Uterus (tissue), 4 donors: ENCODE measurements around the gene MPPED1. TPM values are rescaled to one million over a fixed set of nuclear protein-coding genes. Genes with fewer than 3 reads are reported as not detected.

Experiments used
- DNase-seq, 2 donors: peaks; one replicate each; pipeline ENCODE4 v3.0.0-alpha.2; 2019 to 2020
- H3K27ac ChIP-seq, 2 donors: fragments of 200-600 bp; sonication (generic); 1 replicate in 1 of 2; 2 replicates in 1 of 2; pipeline ENCODE4 v1.5.1; 2016 to 2018
- H3K27me3 ChIP-seq, 2 donors: fragments of 200-600 bp; sonication (generic); one replicate each; pipeline ENCODE4 v1.5.1; 2018 to 2019; ENCODE audit warnings: control low read depth in 1 of 2
- H3K36me3 ChIP-seq, 2 donors: fragments of 200-600 bp; sonication (generic); one replicate each; pipeline ENCODE4 v1.5.1; 2019; ENCODE audit warnings: control low read depth in 1 of 2
- H3K4me1 ChIP-seq, 2 donors: fragments of 200-600 bp; sonication (generic); one replicate each; pipeline ENCODE4 v1.5.1; 2018 to 2019; ENCODE audit warnings: control low read depth in 1 of 2
- H3K4me3 ChIP-seq, 2 donors: fragments of 200-600 bp; sonication (generic); 1 replicate in 1 of 2; 2 replicates in 1 of 2; pipeline ENCODE4 v1.5.1; 2018 to 2019; ENCODE audit warnings: mild to moderate bottlenecking in 1 of 2
- H3K9me3 ChIP-seq, 2 donors: fragments of 200-600 bp; sonication (generic); one replicate each; pipeline ENCODE4 v1.5.1; 2019; ENCODE audit warnings: control low read depth in 1 of 2
- POLR2A ChIP-seq, 2 donors: fragments of 450-650 bp; IDR thresholded peaks; one replicate each; pipeline ENCODE4 v1.6.1; 2016; ENCODE audit warnings: antibody characterized with exemption in 2 of 2, mild to moderate bottlenecking in 1 of 2, moderate library complexity in 1 of 2
- intact Hi-C: fragments of 100-400 bp; cut with DNase I; formaldehyde crosslinking; loops from one replicate; pipeline ENCODE4 v1.15.1; 2023; ENCODE audit warnings: low total_unique reads
- total RNA-seq, 4 donors: library from RNA; depleted of rRNA in 3 of 4; stranded (reverse); fragments of >200 nt in 3 of 4; gene quantifications; one replicate each; pipeline versions ENCODE4 v1.1.0 to v1.2.4, GENCODE V29; 2014 to 2023
- TF ChIP-seq, protein P1 (sequence below), 4 experiments: fragments of 200-600 bp in 2 of 4; fragments of 450-650 bp in 2 of 4; sonication (generic) in 2 of 4; IDR thresholded peaks; one replicate each; pipeline ENCODE4 v1.5.1; 2016 to 2019; ENCODE audit warnings: antibody characterized with exemption in 4 of 4, mild to moderate bottlenecking in 2 of 4, moderate library complexity in 1 of 4
- donor health status: DM: yes; HTN: yes; CAD: no.

The MPPED1 gene
- total RNA-seq, 4 donors from 2014 or later, result 0.67 to 8.4 TPM; not detected in 2

DNA sequence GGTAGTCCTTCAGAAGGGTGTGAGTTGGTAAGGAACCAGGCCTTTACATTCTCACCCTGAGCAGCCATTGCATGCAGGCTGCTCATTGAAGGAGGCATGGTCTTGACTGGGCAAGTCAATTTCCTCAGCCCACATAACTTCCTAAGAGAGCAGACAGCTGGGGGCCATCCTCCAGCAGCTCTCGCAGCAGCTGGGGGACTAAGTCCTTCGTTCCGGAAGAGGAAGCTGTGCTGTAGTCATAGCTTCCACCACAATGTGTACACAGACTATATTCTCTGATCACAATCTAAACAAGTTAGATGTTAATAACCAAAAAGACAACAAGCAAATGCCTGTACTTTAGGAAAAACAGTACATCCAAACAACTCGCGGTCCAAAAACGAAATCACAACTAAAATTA is 30.1 kb upstream of the MPPED1 start:
- Histone ChIP-seq H3K4me3 (no peak overlapping the region), H3K9me3 (no peaks in the 10 kb centered on the region), H3K27me3 (peaks cover 0 to 1% of the 10 kb centered on the region in 2 donors), H3K4me1 (no peaks in the 10 kb centered on the region), H3K36me3 (no peaks in the 10 kb centered on the region), H3K27ac (no peak overlapping the region)
- TF ChIP-seq, protein P1, sequence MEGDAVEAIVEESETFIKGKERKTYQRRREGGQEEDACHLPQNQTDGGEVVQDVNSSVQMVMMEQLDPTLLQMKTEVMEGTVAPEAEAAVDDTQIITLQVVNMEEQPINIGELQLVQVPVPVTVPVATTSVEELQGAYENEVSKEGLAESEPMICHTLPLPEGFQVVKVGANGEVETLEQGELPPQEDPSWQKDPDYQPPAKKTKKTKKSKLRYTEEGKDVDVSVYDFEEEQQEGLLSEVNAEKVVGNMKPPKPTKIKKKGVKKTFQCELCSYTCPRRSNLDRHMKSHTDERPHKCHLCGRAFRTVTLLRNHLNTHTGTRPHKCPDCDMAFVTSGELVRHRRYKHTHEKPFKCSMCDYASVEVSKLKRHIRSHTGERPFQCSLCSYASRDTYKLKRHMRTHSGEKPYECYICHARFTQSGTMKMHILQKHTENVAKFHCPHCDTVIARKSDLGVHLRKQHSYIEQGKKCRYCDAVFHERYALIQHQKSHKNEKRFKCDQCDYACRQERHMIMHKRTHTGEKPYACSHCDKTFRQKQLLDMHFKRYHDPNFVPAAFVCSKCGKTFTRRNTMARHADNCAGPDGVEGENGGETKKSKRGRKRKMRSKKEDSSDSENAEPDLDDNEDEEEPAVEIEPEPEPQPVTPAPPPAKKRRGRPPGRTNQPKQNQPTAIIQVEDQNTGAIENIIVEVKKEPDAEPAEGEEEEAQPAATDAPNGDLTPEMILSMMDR (IDR thresholded peaks at IDR 0.05), result no peak
- TF ChIP-seq POLR2A (IDR thresholded peaks at IDR 0.05), result no peak
- intact Hi-C loops, result loop anchor here (10.0 kb wide), 1 partner anchor 107 kb away; no protein-coding TSS in a partner anchor
- DNase-seq, result no peak

DNA sequence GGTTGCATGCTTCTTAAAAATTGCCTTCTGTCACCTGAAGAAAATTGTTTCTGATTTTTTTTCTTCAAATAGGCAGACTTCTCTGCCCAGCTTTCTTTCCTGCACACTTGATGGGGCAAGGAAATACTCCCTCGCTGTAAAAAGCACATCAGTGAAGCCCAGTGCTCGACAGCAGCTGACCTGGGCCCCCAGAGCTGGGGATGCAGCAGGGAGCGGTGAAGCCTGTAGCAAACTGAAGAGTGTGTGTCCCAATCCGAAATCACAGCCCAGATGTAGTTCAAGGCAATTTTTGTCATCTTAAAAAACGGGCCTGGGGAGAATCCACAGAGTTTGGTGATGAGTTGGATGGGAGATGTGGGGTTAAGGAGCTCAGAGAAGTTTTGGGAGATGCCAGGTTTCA is 27.0 kb upstream of the MPPED1 start:
- no peak overlapping the region for H3K4me3 ChIP-seq
- intact Hi-C loops, result loop anchor here (10.0 kb wide), 1 partner anchor 110 kb away; no protein-coding TSS in a partner anchor
- H3K27me3 ChIP-seq, result no peaks in the 10 kb centered on the region
- no peak for TF ChIP-seq POLR2A (IDR thresholded peaks at IDR 0.05)
- TF ChIP-seq, protein P1 (IDR thresholded peaks at IDR 0.05), result no peak
- H3K27ac ChIP-seq, result no peak overlapping the region
- H3K36me3 ChIP-seq, result no peaks in the 10 kb centered on the region
- no peaks in the 10 kb centered on the region for H3K9me3 ChIP-seq
- DNase-seq, result no peak
- H3K4me1 ChIP-seq, result no peaks in the 10 kb centered on the region

DNA sequence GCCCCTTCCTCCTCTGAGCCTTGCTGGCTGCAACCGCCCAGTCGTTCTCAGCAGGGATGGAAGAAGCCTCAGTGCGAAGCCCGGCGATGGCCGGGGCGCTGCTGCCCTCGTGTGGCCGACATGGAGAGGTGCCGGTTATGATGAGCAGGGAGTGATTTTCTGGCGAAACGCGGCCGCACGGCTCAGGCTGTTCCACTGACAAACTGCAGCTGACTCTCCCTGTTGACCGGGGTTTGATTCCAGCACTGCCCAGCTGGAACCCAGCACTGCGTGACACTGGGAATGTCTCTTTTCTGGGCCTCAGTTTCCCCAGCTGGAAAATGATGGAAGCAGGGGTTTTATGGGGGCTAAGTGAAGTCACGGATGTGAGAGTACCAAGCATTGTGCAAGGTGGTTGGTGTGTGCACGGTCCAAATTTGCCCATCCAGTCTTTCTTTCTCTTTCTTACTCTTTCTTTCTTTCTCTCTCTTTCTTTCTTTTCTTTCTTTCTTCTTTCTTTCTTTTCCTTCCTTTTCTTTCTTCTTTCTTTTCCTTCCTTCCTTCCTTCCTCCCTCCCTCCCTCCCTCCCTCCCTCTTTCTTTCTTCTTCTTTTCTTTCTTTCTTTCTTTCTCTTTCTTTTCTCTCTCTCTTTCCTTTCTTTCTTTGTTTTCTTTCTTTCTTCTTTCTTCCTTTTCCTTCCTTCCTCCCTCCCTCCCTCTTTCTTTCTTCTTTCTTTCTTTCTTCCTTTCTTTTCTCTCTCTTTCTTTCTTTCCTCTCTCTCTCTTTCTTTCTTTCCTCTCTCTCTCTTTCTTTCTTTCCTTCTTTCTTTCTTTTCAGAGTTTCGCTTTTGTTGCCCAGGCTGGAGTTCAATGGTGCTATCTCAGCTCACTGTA is 25.8 kb upstream of the MPPED1 start:
- Histone ChIP-seq H3K27me3 (no peaks in the 10 kb centered on the region), H3K9me3 (no peaks in the 10 kb centered on the region), H3K27ac (no peak overlapping the region), H3K4me1 (no peaks in the 10 kb centered on the region), H3K36me3 (no peaks in the 10 kb centered on the region), H3K4me3 (no peak overlapping the region)
- TF ChIP-seq POLR2A (IDR thresholded peaks at IDR 0.05), result no peak
- TF ChIP-seq, protein P1 (IDR thresholded peaks at IDR 0.05), result peak; percentile 78 to 90 (median 86)
- DNase-seq, result peak; percentile 49 to 78
- intact Hi-C loops, result loop anchor here (10.0 kb wide), 1 partner anchor 111 kb away; no protein-coding TSS in a partner anchor

DNA sequence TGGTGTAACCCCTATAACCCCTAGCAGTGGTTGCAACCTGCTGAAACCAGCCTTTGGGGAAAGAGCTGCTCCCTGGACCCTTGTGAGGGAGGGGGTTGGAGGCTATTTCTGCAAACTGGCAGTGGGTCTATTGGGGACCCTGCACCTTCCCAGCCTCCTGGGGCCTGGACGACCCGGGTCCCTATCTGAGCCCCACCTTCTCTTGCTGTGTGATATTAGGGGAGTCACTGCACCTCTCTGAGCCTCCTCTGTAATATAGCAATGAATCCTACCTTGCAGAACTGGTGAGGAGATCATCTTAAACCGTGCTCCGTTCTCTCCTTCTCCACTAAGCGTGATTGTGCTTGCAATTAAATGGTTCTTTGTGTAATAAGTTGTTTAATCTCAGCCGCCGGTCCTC is 24.0 kb upstream of the MPPED1 start:
- DNase-seq, result no peak
- no peak overlapping the region for H3K4me3 ChIP-seq
- H3K4me1 ChIP-seq, result no peaks in the 10 kb centered on the region
- TF ChIP-seq, protein P1 (IDR thresholded peaks at IDR 0.05), result no peak
- TF ChIP-seq POLR2A (IDR thresholded peaks at IDR 0.05), result no peak
- H3K27ac ChIP-seq, result no peak overlapping the region
- H3K9me3 ChIP-seq, result no peaks in the 10 kb centered on the region
- no peaks in the 10 kb centered on the region for H3K27me3 ChIP-seq
- H3K36me3 ChIP-seq, result no peaks in the 10 kb centered on the region
- intact Hi-C loops, result loop anchor here (10.0 kb wide), 1 partner anchor 113 kb away; no protein-coding TSS in a partner anchor

DNA sequence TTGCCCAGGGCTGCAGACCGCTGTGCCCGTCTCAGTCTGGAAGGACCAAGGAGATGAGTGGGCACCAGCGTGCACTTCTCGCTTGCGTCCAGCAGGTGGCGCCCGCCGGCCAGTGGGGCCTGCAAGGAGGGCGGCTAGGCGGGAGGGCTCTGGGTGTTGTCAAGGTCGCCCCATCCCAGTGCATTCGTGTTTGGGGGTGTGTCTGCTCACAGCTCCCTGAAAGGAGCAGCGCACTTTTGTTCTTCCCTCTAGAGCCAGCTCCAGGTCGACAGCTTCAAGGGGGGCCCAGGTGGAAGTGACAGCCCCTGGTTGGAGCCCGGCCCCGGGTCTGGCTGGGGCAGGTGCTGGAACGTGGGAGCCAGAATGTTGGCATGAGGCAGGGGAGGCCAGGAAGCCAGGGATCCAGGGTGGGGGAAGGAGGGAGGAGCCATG is 23.4 kb upstream of the MPPED1 start:
- Histone ChIP-seq H3K4me3 (no peak overlapping the region), H3K9me3 (no peaks in the 10 kb centered on the region), H3K27me3 (no peaks in the 10 kb centered on the region), H3K36me3 (no peaks in the 10 kb centered on the region), H3K4me1 (no peaks in the 10 kb centered on the region), H3K27ac (no peak overlapping the region)
- intact Hi-C loops, result loop anchor here (10.0 kb wide), 1 partner anchor 114 kb away; no protein-coding TSS in a partner anchor
- DNase-seq, result peak; percentile 51 to 64
- TF ChIP-seq POLR2A (IDR thresholded peaks at IDR 0.05), result no peak
- TF ChIP-seq, protein P1 (IDR thresholded peaks at IDR 0.05), result peak; percentile 85 to 93 (median 88)
